ENCODE measurements around the gene CORO1C. TPM values are rescaled to one million over a fixed set of nuclear protein-coding genes. Genes with fewer than 3 reads are reported as not detected.

The CORO1C gene
- total RNA-seq, 1 donor from 2014 or later: 307 TPM

DNA sequence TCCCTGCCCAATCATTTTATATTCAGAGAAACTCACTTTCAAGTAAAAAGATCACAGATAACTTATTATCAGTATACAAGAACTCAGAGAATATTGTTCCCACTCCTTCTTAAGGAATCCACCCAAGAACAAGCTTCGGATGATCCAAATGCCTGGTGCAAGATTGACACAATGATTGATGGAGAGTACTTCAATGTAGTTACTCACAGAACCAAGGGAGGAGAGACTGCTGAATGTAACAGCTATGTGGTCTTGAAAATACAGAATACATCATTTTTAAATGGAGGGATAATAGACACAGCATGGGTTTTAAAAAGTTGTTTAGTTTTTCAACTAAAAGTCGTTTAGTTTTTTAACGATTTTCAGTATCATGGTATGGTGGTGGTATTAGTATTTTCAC lies 59.3 kb downstream of the CORO1C start:
- Histone ChIP-seq H3K27ac (no peak overlapping the region), H3K4me1 (peaks cover 19% of the 10 kb centered on the region), H3K36me3 (peaks cover 42% of the 10 kb centered on the region), H3K9me3 (no peaks in the 10 kb centered on the region), H3K4me3 (no peak overlapping the region), H3K27me3 (ENCODE audit: low read depth) (no peaks in the 10 kb centered on the region)
- DNase-seq (no peak), ATAC-seq (no peak)
- intact Hi-C loops (cut with DNase I): no loop called here
- TF ChIP-seq, protein P1, sequence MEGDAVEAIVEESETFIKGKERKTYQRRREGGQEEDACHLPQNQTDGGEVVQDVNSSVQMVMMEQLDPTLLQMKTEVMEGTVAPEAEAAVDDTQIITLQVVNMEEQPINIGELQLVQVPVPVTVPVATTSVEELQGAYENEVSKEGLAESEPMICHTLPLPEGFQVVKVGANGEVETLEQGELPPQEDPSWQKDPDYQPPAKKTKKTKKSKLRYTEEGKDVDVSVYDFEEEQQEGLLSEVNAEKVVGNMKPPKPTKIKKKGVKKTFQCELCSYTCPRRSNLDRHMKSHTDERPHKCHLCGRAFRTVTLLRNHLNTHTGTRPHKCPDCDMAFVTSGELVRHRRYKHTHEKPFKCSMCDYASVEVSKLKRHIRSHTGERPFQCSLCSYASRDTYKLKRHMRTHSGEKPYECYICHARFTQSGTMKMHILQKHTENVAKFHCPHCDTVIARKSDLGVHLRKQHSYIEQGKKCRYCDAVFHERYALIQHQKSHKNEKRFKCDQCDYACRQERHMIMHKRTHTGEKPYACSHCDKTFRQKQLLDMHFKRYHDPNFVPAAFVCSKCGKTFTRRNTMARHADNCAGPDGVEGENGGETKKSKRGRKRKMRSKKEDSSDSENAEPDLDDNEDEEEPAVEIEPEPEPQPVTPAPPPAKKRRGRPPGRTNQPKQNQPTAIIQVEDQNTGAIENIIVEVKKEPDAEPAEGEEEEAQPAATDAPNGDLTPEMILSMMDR (IDR thresholded peaks at IDR 0.05): no peak

DNA sequence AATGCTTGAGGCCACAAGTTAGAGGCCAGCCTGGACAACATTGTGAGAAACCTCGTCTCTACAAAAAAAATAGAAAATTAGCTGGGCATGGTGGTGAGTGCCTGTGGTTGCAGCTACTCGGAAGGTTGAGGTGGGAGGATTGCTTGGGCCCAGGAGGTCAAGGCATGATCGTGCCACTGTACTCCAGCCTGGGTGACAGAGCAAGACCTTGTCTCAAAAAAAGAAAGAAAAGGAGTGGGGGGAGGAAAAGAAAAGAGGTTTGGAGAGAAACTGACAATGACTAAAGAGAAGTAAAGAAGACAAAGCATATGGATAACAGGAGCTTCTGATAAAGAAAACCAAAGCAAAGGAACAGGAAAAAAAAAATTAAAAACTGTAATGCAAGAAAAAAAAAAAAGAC lies 60.2 kb downstream of the CORO1C start:
- ATAC-seq (no peak), DNase-seq (no peak)
- Histone ChIP-seq H3K27ac (no peak overlapping the region), H3K4me3 (no peak overlapping the region), H3K27me3 (ENCODE audit: low read depth) (no peaks in the 10 kb centered on the region), H3K4me1 (peaks cover 28% of the 10 kb centered on the region), H3K9me3 (no peaks in the 10 kb centered on the region), H3K36me3 (peaks cover 32% of the 10 kb centered on the region)
- TF ChIP-seq, protein P1 (IDR thresholded peaks at IDR 0.05): no peak
- intact Hi-C loops (cut with DNase I): no loop called here

DNA sequence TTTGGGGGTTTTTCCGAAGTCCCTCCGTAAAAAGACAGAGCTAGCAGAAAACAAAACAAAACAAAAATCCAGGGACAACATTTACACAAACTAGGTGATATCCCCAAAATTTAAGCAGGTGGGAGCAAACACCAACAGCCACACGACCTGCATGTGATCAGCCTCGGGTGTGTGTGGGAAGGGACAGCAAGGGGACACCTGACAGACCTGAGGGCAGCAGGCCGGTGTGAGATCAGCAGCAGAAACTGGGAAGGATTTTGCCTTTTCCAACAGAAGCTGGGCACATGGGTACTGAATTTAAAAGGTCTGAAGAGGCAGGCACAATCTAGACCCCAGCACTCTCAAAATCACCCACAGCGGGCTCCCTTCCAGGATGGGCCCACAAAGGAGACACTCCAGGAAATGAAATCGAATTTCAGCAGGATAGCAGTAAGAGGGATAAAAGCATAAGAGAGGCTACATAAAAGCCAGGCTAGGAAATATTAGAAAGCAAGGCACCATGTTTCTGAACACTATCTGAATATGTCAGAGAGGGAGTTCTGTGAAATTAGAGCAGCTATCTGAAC lies 61.2 kb downstream of the CORO1C start:
- DNase-seq: no peak
- intact Hi-C loops (cut with DNase I): no loop called here
- no peak overlapping the region for H3K27ac ChIP-seq

DNA sequence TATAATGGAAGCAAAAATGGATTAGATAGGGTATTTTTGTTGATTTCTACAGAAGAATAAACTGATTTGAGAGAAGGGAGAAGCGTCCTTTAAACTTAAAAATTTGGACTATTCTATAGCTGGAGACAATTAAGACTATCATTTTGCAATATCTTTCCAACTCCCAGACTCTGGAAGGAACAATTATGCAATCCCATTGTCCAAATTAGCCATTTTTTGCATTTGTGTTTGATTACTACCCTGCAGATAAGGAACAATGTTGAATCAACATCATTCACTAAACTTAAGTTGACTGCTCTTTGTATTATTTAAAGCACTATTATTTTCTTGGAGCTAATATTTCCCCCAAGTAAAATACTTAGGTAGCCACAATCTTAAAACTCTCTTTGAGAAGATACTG lies 62.8 kb downstream of the CORO1C start:
- H3K27me3 ChIP-seq (ENCODE audit: low read depth): no peaks in the 10 kb centered on the region
- ATAC-seq: no peak
- no peak overlapping the region for H3K27ac ChIP-seq

More for the DNA sequence above, 61.2 kb downstream of the CORO1C start:
- no peaks in the 10 kb centered on the region for H3K9me3 ChIP-seq
- H3K27me3 ChIP-seq (ENCODE audit: low read depth): no peaks in the 10 kb centered on the region
- H3K4me3 ChIP-seq: no peak overlapping the region
- peaks cover 38% of the 10 kb centered on the region for H3K4me1 ChIP-seq
- TF ChIP-seq, protein P1 (IDR thresholded peaks at IDR 0.05): no peak
- peaks cover 25% of the 10 kb centered on the region for H3K36me3 ChIP-seq
- no peak for ATAC-seq

DNA sequence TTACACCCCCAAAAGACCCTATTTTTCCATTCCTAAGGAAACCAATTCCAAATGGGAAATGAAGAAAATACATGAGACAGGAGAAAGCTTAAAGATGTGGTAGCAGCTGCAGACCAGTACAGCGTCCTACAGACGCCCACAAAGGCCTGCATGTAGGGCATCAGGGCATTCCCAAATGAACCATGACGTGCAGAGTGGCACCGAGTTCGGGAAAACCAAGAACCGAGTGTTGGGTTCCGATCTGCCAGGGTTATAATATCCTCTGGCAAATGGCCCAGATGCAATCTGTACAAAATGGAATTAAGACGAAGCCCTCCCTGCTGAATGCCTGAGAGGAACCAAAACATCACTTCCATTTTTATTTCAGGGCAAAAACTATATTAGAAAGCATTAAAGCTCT lies 63.3 kb downstream of the CORO1C start:
- ATAC-seq: no peak
- intact Hi-C loops (cut with DNase I): loop anchor here (5.0 kb wide), 1 partner anchor 134 kb away; no protein-coding TSS in a partner anchor
- DNase-seq: no peak
- TF ChIP-seq, protein P1 (IDR thresholded peaks at IDR 0.05): no peak
- Histone ChIP-seq H3K4me3 (no peak overlapping the region), H3K4me1 (peaks cover 59% of the 10 kb centered on the region), H3K36me3 (peaks cover 14% of the 10 kb centered on the region), H3K27me3 (ENCODE audit: low read depth) (no peaks in the 10 kb centered on the region), H3K27ac (peak overlapping the region; percentile 73), H3K9me3 (no peaks in the 10 kb centered on the region)

More for the DNA sequence above, 62.8 kb downstream of the CORO1C start:
- Histone ChIP-seq H3K4me3 (no peak overlapping the region), H3K9me3 (no peaks in the 10 kb centered on the region), H3K4me1 (peaks cover 54% of the 10 kb centered on the region), H3K36me3 (peaks cover 17% of the 10 kb centered on the region)
- no peak for DNase-seq
- intact Hi-C loops (cut with DNase I): loop anchor here (5.0 kb wide), 1 partner anchor 134 kb away; no protein-coding TSS in a partner anchor
- TF ChIP-seq, protein P1 (IDR thresholded peaks at IDR 0.05): no peak

Measured in lower lobe of right lung (tissue), 2 donors.